NCI-H2029 treated with DMSO at 0.1 percent for 48 hours (cell line): ENCODE measurements around the gene FUOM.

Experiments used
- DNase-seq: peaks from one replicate; lab custom pipeline; 2025; lab: John Stamatoyannopoulos, UW

Gene FUOM, protein sequence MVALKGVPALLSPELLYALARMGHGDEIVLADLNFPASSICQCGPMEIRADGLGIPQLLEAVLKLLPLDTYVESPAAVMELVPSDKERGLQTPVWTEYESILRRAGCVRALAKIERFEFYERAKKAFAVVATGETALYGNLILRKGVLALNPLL

DNA sequence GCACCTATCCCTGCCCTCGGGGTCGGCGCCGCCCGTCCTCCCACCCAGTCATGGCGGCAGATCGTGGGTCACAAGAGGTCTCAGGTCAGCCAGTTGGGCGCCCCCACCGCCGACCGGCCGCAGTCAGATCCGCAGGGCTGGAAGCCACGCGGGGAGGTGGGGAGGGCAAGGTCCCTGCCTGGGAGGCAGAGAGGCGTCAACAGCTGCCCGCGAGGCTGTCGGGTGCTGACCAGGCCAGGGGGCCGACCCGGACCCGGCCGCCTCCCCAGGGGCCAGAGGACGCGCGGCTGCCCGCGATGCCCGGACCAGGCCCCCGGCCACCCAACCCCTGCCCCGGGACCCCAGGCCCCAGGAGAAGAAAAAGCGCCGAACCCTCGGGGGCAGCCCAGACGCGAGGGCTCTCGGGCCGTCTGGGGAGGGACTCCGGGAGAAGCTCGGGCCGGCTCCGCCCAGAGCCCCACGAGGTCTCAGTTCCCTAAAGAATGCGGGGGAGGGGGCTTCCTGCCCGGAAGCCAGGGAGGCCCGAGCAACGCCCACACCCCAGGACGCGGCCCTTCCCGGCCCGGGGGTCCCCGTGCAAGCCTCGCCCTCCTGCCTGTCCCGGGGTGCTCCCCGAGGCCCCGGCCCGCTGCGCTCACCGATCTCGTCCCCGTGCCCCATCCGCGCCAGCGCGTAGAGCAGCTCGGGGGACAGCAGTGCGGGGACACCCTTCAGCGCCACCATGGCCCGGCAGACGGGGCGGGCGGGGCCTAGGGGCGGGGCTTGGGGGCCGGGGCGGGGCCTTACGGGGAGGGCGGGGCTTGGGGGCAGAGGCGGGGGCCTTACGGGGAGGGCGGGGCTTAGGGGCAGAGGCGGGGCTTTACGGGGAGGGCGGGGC is at the start of gene FUOM:
Gene FUOM, minus strand, starts transcription at position 735 of the 877 bp plus-strand sequence. Its CDS starts 12 bp downstream, at position 723.
- DNase-seq, result no peak

DNA sequence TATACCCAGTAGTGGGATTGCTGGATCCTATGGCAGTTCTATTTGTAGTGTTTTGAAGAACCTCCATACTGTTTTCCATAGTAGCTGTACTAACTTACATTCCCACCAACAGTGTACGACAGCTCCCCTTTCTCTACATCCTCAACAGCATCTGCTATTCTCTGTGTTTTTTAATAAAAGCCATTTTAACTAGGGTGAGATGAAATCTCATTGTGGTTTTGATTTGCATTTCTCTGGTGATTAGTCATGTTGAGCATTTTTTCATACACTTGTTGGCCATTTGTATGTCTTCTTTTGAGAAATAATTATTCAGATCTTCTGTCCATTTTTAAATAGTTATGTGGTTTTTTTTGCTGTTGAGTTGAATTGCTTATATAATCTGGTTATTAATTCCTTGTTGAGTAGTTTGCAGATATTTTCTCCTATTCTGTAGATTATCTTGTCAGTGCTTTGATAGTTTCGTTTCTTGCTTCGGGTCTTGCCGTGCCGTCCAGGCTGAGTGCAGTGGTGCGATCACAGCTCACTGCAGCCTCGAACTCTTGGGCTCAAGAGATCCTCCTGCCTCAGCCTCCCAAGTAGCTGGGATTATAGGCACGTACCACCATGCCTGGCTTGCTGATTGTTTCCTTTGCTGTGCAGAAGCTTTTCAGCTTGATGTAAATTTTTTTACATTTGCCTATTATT is 48.2 kb upstream of the FUOM start:
- no peak for DNase-seq

DNA sequence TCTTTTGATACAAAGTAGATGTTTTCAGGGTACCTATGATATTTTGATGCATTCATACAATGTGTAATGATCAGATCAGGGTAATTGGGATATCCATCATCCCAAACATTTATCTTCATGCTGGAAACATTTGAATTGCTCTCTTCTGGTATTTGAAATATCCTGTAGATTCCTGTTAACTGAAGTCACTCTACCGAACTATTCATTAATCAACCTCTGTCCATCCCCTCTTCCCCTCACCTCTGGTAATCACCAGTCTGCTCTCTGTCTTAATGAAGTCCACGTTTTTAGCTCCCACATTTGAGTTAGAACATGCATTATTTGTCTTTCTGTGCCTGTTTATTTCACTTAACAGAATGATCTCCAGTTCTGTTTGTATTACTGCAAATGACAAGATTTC is 47.5 kb upstream of the FUOM start:
- no peak for DNase-seq

DNA sequence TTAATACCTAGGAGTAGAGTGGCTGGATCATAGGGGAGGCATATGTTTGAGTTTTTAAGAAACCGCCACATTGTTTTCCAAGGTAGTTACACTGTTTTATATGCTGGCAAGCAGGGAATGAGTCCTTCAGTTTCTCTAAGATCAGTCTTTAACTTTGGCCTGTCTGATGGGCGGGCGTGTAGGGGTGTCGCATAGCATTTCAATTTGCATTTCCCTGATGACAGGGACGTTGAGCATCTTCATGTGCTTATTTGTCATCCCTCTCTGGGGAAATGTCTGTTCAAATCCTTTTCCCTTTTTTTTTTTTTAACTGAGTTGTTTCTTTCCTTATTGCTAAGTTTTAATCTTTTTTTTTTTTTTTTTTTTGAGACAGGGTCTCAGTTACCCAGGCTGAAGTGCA is 46.0 kb upstream of the FUOM start:
- no peak for DNase-seq

DNA sequence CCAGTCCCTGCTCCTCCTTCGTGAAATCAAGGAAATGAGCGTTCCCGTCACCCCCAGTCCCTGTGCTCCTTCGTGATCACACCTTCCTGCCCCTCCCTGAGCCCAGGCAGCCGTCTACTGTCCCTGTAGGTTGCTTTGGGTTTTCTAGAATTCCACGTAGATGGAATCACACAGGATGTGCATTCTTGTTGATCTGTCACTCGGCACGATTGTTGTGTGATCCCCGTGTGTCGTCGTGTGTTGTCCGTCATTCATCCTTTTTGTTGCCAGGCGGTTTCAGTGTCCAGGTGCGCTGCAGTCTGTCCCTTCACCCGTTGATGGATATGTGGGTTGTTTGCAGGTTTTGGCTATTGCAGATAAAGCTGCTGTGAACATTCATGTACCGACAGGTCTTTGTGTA is 45.5 kb upstream of the FUOM start:
- DNase-seq, result no peak

DNA sequence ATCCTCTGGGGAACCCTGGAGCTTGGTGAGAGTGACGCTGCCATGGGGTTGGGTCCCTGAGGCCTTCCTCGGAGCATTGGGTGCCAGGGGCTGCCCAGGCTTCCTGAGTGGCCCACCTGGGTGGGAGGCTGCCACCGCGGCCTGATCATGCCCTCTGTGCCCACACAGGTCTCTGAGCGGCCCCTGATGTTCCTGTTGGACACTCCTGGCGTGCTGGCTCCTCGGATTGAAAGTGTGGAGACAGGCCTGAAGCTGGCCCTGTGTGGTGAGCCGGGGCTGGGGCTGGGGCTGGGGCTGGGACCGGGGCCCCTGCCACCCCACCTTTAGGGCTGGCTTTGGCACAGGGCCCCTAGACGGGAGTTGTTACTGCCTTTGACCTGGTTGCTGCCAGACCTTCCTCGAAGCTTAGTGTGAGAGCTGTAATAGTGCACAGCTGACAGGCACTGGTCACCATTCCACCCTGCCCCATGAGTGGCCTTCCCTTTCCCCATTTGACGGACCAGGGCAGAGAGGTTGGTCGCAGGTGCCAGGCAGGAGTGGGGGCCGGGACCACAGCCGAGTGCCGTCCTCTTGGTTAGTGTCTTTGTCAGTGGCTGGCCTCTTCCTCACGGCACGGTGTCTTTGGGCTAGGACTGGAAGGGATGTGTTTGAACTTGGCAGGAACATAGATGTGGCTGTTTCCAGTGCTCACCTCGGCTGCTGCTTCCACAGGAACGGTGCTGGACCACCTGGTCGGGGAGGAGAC is 44.3 kb upstream of the FUOM start:
- no peak for DNase-seq

DNA sequence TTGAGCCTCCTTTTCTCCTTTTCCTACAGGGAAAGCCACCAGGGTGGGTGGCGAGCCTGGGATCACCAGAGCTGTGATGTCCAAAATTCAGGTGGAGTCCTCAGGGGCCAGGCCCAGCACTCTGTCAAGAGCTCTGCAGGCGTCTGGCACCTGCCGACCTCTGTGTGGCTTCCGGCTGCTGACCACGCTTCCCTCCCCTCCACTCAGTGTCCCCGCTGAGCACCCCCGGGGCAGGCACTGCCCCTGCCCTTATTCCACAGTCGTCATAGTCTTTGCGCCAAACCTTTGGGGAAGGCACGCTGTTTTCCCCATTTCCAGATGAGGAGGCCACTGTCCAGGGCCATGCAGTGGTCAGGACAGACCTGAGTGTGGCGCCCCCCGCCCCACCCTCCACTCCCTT is 43.7 kb upstream of the FUOM start:
- DNase-seq, result no peak

DNA sequence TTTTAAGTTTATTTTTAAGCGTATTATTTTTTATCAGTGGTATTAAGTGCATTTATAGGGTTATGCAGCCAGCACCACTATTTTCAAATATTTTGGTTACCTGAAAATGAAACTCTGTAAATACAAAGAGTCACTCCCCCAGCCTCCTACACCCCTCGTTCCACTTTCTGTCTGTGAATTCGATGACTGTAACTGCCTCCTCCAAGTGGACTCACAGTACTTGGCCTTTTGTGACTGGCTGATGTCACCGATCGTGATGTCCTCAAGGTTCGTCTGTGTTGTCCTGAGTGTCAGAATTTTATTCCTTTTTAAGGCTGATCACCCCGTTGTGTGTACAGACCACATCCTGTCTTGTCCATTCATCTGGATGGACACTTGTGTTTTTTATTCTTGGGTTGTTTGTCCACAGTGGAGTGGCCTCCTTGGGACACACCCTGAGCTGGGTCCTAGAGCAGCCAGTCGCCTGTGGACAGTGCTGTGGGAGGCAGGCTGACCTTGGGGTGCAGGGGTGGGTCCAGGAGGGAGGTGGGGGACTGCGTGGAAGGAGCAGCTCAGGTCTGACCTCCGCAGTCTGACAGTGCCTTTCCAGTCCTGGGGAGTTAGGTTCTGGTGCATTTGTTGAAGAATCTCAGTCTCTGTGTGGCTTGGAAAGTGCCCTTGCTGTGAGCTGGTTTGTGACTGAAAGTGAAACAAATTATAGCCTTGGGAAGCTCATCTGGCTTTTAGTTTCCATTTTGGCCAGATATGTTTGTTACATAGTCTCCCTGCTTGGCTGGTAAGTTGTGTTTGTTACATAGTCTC is 43.0 kb upstream of the FUOM start:
- DNase-seq, result no peak

DNA sequence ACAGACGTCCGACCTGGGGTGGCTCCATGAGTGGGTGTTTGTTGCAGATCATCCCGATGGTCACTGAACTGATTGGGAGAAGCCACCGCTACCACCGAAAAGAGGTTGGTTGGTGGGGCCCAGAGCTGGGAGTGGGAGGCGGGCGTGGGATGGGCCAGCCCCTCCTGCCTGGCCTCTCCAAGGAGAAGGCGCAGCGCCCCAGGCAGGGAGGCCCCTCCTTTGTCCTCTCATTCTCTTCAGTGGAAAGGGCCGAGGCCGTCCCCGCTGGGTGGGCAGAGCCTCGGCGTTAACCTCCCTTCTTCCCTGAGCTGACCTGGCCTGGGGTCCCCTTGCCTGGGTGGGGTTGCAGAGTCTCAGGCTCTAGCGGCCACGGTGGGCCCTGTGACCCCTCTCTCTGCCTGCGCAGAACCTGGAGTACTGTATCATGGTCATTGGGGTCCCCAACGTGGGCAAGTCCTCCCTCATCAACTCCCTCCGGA is 41.3 kb upstream of the FUOM start:
- DNase-seq, result no peak

DNA sequence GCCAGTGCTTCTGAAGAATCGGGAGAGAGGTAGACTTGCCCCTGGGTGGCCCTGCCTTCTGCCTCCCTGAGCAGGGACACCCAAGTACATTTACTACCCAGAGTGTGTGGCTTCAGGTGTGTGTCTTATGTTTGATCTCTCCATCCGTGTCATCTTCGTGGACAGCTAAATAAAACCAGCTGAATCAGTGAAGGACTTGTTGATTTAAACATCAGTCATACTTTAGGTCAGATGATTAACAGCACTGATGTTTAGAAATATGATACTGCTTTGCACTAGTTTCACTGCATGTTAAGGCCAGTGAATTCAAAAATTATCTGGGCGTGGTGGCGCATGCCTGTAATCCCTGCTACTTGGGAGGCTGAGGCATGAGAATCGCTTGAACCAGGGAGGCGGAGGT is 40.1 kb upstream of the FUOM start:
- DNase-seq, result no peak

DNA sequence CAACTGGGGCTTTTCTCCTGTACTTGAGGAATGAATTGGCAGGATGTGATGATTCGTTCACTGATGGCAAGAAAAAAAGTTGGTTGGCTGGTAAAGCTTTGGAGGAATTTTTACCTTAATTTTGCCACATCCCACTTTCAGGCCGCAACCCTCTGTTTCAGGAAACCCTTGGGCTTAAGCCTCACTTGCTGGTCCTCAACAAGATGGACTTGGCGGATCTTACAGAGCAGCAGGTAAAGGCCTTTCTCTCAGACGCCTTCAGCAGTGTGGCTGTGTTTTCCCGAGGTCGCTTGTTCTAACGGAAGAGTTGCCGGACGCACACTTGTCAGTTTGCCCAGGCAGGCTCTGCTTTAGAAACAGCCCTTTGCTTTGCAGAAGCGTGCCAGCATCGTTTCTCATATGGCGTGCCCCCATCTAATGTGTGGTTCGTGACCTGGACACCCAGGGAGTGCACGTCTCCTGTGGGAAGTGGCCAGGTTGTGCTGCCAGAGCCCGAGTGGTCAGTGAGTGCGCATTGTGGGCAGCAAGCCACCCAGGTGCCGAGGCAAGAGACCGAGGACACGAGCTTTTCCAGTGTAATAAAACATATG is 38.3 kb upstream of the FUOM start:
- no peak for DNase-seq

DNA sequence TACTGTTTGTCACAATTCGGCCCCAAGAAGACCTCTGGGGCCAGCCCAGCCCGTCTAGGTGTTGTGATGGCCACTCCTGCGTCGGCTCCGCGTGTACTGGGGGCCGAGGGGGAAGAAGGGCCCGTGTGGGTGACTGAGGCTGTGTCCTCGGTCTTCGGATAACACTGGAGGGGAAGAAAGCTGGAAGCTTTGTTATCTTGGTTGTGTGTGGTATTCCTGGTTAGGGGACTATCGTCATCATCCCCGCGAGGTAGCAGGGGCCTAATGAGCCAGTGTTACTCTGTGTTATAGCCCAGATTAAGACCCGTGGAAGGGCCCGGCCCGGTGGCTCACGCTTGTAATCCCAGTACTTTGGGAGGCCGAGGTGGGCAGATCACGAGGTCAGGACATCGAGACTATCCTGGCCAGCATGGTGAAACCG is 37.0 kb upstream of the FUOM start:
- no peak for DNase-seq

DNA sequence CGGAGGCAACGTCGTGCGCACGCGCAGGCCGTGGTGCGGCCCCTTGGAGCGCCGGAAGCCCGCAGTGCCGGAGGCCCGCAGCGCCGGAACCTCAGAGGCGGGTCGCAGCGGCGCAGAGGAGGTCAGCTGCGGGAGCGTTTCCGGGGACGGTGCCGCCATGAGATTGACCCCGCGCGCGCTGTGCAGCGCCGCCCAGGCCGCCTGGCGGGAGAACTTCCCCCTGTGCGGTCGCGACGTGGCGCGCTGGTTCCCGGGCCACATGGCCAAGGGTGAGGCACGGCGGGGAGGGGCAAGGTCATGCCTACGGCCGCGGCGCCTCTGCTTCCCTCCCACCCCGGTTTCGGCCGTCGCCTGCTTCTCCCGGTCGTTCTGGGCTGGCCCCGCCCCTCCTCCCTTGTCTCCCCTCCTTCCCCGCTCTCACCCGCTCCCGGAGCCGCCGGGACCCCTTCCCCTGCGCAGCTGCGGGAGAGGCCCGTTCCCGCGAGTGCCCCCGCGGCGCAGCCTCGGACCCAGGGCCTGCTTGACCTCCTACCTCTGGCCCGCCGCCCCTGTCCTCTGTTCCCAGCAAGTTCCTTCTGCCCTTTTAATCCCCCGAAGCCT is 36.3 kb upstream of the FUOM start, which contains the start of gene MTG1:
Gene MTG1, plus strand, starts transcription at position 94 of the 600 bp plus-strand sequence. Its CDS starts 64 bp downstream, at position 158.
- peak; percentile 31 for DNase-seq

DNA sequence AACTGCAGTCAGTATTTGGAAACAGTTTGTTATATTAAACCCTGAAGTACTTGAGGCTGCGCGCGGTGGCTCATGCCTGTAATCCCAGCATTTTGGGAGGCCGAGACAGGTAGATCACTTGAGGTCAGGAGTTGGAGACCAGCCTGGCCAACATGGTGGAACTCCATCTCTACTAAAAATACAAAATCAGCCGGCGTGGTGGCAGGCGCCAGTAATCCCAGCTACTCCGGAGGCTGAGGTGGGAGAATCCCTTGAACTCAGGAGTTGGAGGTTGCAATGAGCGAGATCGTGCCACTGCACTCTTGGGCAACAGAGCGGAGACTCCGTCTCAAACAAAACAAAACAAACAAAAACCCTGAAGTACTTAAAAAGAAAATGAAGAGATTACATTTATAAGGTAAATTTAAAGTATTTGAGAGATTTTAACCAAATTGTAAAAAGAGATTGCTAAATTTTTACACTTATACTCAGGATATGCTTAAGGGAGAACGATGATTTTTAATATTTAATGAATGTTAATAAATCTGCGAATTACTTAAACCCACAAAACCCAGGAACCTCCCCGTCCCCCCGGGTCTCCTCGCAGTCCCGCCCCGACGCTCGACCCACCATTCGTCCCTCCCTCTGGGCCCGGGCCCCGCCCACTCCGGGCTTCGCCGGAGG is 35.7 kb upstream of the FUOM start:
- no peak for DNase-seq

DNA sequence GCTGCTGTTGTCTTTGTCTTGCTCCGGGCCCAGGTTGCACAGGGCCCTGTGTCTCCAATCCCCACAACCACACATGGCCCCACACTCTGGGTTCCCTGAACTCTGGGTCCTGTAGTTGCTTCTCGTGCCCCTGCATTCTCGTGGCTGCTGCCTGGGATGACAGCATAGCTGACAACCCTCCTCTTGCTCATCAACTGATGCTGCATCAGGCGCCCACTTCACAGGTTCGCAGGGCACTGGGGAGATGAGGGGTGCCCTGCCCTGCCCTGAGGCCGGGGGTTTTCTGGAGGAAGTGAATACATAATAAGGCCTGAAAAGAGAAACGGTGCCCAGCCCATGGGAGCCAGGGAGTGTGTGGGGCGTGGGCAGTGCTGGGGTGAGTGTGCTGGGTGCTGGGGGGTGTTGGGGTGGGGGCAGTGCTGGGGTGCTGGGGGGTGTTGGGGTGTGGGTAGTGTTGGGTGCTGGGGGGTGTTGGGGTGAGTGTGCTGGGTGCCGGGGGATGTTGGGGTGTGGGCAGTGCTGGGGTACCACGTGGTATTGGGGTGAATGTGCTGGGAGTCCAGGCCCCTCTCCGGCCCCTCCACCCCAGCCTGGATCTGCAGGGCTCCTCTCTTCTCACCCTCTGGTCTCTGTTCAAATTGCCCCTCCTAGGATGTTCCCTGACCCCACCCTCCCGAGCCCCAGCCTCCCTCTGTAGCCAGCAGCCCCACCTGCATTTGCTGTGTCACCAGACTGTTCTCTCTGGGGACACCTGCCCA is 34.1 kb upstream of the FUOM start:
- DNase-seq, result no peak

DNA sequence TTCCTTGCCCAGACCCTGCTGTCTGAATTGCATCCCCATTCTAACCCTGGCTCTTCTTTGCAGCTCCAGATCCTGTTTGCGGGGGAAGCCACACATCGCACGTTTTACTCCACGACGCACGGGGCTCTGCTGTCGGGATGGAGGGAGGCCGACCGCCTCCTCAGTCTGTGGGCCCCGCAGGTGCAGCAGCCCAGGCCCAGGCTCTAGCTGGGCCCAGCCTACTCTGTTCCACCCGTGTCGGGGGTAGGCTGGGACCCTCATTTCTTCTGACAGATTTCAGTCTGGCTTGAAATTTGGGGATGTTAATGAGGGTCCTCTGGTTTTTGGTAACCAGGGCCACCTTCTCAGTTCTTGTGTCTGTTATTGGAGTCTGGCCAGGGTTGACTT is 33.4 kb upstream of the FUOM start:
- no peak for DNase-seq

DNA sequence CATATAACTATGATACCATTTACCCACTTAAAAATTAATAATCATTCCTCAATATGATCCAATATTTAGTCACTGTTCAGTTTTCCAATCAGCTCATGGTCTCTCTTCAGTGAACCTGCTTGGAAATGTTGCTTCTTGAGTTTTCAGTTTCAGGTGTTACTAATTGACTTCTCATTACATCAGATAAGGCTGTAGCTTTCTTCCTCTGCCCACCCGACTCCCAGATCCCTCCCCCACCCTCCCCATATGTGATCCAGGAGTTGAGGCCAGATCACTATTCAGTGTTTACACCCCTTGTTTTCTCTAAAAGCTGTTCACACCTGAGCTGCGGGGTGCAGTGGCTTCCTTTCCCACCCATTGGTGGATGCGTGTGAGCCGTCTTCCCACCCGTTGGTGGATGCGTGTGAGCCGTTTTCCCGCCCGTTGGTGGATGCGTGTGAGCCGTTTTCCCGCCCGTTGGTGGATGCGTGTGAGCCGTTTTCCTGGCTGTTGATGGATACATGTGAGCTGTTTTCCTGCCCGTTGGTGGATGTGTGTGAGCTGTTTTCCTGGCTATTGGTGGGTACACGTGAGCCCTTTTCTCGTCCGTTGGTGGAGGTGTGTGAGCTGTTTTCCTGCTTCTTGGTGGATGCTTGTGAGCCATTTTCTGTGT is 32.9 kb upstream of the FUOM start:
- no peak for DNase-seq

DNA sequence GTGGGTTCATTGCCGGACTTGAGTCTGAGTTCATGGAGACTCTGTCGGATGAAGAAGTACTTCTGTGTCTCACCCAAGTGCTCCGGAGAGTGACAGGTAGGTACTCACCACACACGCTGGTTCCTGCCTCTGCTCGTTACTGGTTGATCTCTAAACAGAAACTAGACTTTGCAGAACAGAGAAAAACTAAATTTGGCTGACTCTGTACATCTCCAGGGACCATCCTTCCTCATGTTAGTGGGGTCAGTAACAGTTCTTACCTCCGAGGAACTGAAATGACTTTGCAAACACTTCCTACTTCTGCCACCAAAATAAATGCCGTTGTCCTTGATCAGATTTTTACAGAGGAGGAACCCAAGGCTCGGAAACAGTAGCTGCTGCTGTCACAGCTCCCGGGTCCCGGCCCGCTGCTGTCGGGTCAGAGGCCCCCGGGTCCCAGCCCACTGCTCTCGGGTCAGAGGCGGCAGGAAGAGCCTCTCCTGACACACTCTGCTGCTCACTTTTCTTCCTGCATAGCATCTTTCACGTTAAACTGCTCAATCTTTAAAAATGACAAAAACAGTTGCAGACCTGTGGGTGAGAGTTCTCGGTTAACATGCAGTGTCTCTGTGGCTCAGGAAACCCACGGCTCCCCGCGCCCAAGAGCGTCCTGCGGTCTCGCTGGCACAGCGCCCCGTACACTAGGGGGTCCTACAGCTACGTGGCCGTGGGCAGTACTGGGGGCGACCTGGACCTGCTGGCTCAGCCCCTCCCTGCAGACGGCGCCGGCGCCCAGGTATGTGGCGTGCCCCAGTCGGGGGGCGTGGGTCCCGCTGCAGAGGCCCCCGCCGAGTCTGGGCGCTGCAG is 31.4 kb upstream of the FUOM start:
- no peak for DNase-seq
